Fibroblast of gingiva (primary cell): Measurements from ENCODE around the gene VAPB.
"Not testable (repeated sequence)": the region's sequence is repeated elsewhere in the genome, so short reads cannot be mapped to it uniquely, and the experiment has no call there.

Source experiments
- DNase-seq: peaks from one replicate; pipeline ENCODE4 v3.0.0-alpha.2; 2011; ENCODE audit warnings: low read depth

VAPB gene

GRCh38 chr20:58388882-58389323 is at the start of gene VAPB:
VAPB (plus strand) TSS chr20:58389229; CDS start chr20:58389460, 231 bp downstream.
- peak; percentile 96 for DNase-seq

- DNase-seq = no peak
These were observed 49.3 kb upstream of the VAPB start for GRCh38 chr20:58339741-58340140.

GRCh38 chr20:58340151-58340550 is 48.9 kb upstream of the VAPB start:
- no peak for DNase-seq

GRCh38 chr20:58340853-58341252 is 48.2 kb upstream of the VAPB start:
- no peak for DNase-seq

GRCh38 chr20:58342104-58342945 is 46.7 kb upstream of the VAPB start:
- DNase-seq = peak; percentile 16

GRCh38 chr20:58344741-58345140 is 44.3 kb upstream of the VAPB start:
- DNase-seq = no peak

GRCh38 chr20:58349570-58349969 is 39.5 kb upstream of the VAPB start:
- DNase-seq = peak; percentile 72

GRCh38 chr20:58352468-58352867 is 36.6 kb upstream of the VAPB start:
- no peak for DNase-seq

- DNase-seq = no peak
These were observed 29.6 kb upstream of the VAPB start for GRCh38 chr20:58359441-58359840.

GRCh38 chr20:58360936-58361335 is 28.1 kb upstream of the VAPB start:
- no peak for DNase-seq

GRCh38 chr20:58361481-58362205 is 27.4 kb upstream of the VAPB start:
- DNase-seq = peak; percentile 59

GRCh38 chr20:58362206-58362516 is 26.9 kb upstream of the VAPB start:
- no peak for DNase-seq

- DNase-seq = no peak
These were observed 26.1 kb upstream of the VAPB start for GRCh38 chr20:58362970-58363369.

GRCh38 chr20:58366866-58367265 is 22.2 kb upstream of the VAPB start:
- no peak for DNase-seq

- DNase-seq = no peak
These were observed 16.2 kb upstream of the VAPB start for GRCh38 chr20:58372806-58373205.

GRCh38 chr20:58373296-58373695 is 15.7 kb upstream of the VAPB start:
- not testable (repeated sequence) for DNase-seq

GRCh38 chr20:58374027-58374850 is 14.8 kb upstream of the VAPB start:
- DNase-seq = no peak

GRCh38 chr20:58374906-58375758 is 13.9 kb upstream of the VAPB start:
- peak; percentile 76 for DNase-seq

GRCh38 chr20:58375759-58376352 is 13.2 kb upstream of the VAPB start:
- DNase-seq = no peak

GRCh38 chr20:58377017-58377416 is 12.0 kb upstream of the VAPB start:
- no peak for DNase-seq

- DNase-seq = no peak
These were observed 11.1 kb upstream of the VAPB start for GRCh38 chr20:58377766-58378401.
